GM12892 (cell line): ENCODE data around the gene PCBP2. TPM values are rescaled to one million over a fixed set of nuclear protein-coding genes. Genes with fewer than 3 reads are reported as not detected.
"Not testable (repeated sequence)": the region's sequence is repeated elsewhere in the genome, so short reads cannot be mapped to it uniquely, and the experiment has no call there.

Experiments used
- DNase-seq: peaks from one replicate; pipeline ENCODE4 v3.0.0; 2011; ENCODE audit not compliant: insufficient read length
- FAIRE-seq: peaks from 2 replicates; lab custom pipeline; 2011; peaks lifted over from hg19 to GRCh38; lab: Jason Lieb, UNC
- POLR2A ChIP-seq: IDR thresholded peaks from 2 replicates; pipeline ENCODE4 v1.6.1; 2011; ENCODE audit warnings: low read depth, low read length, control low read depth
- POLR2AphosphoS5 ChIP-seq: IDR thresholded peaks from 2 replicates; pipeline ENCODE4 v1.6.1; 2011; ENCODE audit warnings: low read depth, low read length, control low read depth
- TAF1 ChIP-seq: IDR thresholded peaks from 2 replicates; pipeline ENCODE4 v1.6.1; 2011; ENCODE audit warnings: low read depth, mild to moderate bottlenecking, control low read depth, low read length, borderline replicate concordance
- polyA plus RNA-seq: library from polyadenylated mRNA; unstranded; fragments of >200 nt; gene quantifications from one replicate; pipeline ENCODE4 v1.2.1, GENCODE V29; 2012; ENCODE audit warnings: missing spikeins, inconsistent platforms; ENCODE audit not compliant: missing spikeins

The PCBP2 gene
- 590 TPM for polyA plus RNA-seq

DNA sequence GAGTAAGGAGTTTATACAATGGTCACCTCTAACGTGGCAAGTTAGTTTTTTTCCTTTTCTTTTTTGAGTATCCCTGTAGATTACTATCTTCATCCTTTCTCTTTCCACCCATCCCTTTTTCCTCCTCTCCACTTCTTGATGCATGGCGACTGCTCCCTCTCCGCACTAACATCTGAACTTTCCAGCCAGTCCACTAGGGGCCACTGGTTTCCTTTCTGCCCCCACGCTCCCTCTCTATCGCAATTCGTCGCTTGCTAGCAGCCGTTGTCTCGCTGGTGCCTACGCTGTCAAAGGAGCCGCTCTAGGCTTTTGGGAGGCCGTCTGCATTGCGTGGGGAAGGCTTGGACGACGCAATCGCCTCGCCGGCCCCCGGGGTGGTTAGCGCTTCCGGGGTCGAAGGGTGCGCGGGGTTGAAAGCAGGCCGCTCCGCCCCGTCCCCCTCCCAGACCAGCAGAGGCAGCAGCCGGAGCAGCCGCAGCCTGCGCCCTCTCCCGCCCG lies at the start of gene PCBP2:
Gene PCBP2 (plus strand): TSS at position 442 of the 498 bp plus-strand sequence. CDS start 2,699 bp downstream, outside the sequence.
- DNase-seq (peak; percentile 96), FAIRE-seq (peak; percentile 98)
- TF ChIP-seq POLR2AphosphoS5 = peak; percentile 94
- TF ChIP-seq TAF1 = peak; percentile 92
- TF ChIP-seq POLR2A = peak; percentile 88

- not testable (repeated sequence) for FAIRE-seq, DNase-seq
These were observed 49.6 kb upstream of the PCBP2 start for GRCh38 chr12:53402351-53402750.

DNA sequence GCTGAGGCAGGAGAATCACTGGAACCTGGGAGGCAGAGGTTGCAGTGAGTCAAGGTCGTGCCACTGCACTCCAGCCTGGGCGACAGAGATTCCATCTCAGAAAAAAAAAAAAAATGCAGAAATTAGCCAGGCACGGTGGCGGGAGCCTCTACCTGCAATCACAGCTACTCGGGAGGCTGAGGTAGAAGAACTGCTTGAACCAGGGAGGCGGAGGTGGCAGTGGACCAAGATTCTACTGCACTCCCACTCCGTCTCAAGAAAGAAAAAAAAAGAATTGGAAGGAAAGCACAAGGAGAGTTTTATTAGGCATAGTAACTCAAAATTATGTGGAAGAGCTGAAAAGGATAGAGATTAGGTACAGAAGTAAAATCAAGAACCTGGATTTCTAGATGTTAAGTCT lies 49.0 kb upstream of the PCBP2 start:
- DNase-seq = no peak
- no peak for FAIRE-seq
- no peak for TF ChIP-seq POLR2A

GRCh38 chr12:53410951-53411350 lies 41.0 kb upstream of the PCBP2 start:
- FAIRE-seq = no peak
- DNase-seq = no peak
- TF ChIP-seq TAF1 = no peak
- no peak for TF ChIP-seq POLR2AphosphoS5
- no peak for TF ChIP-seq POLR2A

DNA sequence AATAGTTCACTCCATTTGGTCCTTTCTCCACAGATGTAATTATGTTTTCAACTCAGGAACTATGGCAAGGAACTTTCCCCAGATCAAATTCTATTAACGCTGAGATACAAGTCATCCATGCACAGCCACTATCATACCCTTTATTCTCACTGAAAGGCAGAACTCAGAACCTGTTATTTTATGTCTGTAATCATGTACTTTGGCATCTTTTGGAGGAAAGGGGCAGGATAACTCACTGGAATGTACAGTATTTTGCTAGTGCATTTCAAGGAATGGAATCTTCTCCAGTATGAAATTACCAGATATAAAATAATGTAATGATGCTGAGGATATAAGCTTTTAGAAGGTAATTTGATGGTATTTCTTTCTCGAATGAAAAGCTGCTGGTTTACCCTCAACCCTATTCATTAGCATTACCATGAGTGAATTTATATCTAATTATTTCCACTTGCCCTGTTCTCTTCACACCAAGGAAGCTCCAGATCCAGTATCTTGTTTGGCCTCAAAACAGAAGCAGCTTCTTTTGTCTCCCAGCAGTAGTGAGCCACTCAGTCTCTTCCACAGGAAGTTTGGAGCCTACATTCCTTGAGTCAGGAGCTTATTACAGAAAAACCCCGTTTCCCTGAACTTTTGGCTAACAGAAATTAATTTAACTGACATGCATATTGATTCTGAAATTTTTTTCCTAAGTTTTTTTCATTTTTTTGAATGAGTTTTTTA lies 38.3 kb upstream of the PCBP2 start:
- FAIRE-seq (no peak), DNase-seq (no peak)
- TF ChIP-seq TAF1 (no peak), POLR2AphosphoS5 (no peak), POLR2A (no peak)

GRCh38 chr12:53414756-53415417 lies 37.0 kb upstream of the PCBP2 start:
- no peak for DNase-seq
- FAIRE-seq = no peak
- TF ChIP-seq TAF1 = no peak
- no peak for TF ChIP-seq POLR2AphosphoS5
- no peak for TF ChIP-seq POLR2A

DNA sequence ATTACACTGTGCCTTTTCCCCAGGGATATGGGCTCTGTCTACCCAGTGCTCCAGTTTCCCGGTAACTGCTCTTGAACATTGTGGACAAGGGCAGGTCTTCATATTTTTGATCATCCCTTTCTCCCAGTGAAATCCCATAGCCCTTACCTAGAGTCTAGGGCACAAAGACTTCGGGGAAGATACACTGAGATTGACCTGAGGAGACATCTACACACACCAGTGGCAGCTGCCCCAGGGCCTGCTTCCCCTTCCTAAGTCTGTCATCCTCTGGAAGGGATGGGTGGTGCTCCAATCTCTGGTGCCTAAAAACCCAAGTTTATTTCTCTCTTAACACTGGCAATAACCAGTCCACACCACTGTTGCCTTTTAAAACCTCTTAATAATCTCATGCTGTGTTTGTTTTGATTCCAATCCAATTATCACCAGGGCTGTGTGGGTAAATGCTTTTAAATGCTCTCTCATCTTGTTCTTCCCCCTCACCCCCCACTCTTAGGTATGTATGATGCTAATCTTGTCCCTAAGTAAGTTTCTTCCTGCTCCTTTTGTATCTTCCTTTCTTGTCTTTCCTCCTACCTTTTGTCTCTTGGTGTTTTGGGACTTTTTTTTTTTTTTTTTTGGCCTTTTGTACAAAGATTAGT lies 36.0 kb upstream of the PCBP2 start:
- DNase-seq, FAIRE-seq: not testable (repeated sequence)

DNA sequence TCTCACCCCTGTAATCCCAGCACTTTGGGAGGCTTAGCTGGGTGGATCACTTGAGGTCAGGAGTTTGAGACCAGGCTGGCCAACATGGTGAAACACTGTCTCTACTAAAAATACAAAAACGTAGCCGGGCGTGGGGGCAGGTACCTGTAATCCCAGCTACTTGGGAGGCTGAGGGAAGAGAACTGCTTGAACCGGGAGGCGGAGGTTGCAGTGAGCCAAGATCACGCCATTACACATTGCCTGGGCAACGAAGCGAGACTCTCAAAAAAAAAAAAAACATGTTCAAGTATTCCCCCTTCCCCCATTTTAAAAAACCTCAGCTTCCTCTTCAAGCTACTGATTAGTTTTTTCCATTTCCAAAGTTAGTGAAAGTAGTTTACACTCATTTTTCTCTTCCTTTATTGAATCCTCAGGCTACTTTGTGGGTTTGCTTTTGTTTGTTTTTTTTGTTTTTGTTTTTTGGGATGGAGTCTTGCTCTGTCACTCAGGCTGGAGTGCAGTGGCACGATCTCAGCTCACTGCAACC lies 34.5 kb upstream of the PCBP2 start:
- DNase-seq, FAIRE-seq: not testable (repeated sequence)

GRCh38 chr12:53418221-53418620 lies 33.7 kb upstream of the PCBP2 start:
- TF ChIP-seq POLR2A (no peak), TAF1 (no peak), POLR2AphosphoS5 (no peak)
- no peak for FAIRE-seq
- DNase-seq = no peak

DNA sequence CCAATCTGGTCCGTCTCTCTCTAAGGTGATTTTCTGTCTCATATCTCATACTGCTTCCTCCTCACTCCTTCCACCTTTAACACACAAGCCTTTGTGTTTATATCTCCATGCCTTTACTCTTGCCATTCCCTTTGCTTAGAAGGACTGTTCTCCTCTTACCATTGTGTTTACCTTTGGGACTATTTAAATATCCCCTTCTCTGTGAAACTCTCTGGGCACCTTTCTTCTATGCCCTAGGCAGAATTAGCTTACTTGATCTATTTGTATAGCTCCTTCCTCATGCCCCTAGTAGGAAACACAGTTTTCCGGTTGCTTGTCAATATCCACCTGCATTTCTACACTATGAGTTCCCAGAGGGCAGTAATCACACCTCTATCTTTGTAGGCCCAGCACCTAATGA lies 32.1 kb upstream of the PCBP2 start:
- no peak for DNase-seq
- TF ChIP-seq POLR2AphosphoS5 = no peak
- no peak for TF ChIP-seq TAF1
- TF ChIP-seq POLR2A = no peak
- no peak for FAIRE-seq

DNA sequence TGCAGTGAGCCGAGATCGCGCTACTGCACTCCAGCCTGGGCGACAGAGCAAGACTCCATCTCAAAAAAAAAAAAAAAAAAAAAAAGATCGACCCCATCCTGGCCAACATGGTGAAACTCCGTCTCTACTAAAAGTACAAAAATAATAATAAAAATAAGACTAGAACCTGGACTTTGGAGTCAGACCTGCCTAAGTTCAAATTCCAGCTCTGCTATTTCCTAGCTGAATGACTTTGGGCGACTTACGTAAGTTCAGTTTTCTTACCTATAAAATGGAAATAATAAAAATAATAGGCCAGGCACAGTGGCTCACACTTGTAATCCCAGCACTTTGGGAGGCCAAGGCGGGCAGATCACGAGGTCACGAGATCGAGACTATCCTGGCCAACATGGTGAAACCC lies 29.7 kb upstream of the PCBP2 start:
- FAIRE-seq, DNase-seq: not testable (repeated sequence)

GRCh38 chr12:53423597-53423996 lies 28.3 kb upstream of the PCBP2 start, which contains the start of gene AMHR2:
Gene AMHR2, plus strand, starts transcription at chr12:53423855. Its CDS starts 80 bp downstream, at chr12:53423935.
- DNase-seq (no peak), FAIRE-seq (no peak)
- TF ChIP-seq POLR2AphosphoS5 (no peak), TAF1 (no peak), POLR2A (no peak)
